ENCODE data around the gene ACOT4. TPM values are rescaled to one million over a fixed set of nuclear protein-coding genes. Genes with fewer than 3 reads are reported as not detected.
A peak's percentile ranks its signal among the peaks of the same experiment; 100 is the strongest.

ACOT4 gene
- total and polyA plus RNA-seq, 2 of the 8 experiments (the other 6 are each of a cell fraction or from before 2014, with no cell fraction given): 0.80 to 1.1 TPM

GRCh38 chr14:73613046-73613383 lies 21.3 kb downstream of the ACOT4 start:
- no peak overlapping the region for H3K56ac ChIP-seq (replicated peaks; ENCODE audit: insufficient read length, low read depth, low read length)
- no peaks in the 10 kb centered on the region for H3K79me1 ChIP-seq (ENCODE audit: low read depth, low read length)
- H4K91ac ChIP-seq (replicated peaks; ENCODE audit: insufficient read length, low read length): no peak overlapping the region
- H2AFZ ChIP-seq (ENCODE audit: low read length): no peak overlapping the region
- no peak overlapping the region for H2BK20ac ChIP-seq (ENCODE audit: low read length)
- POLR2A ChIA-PET (ENCODE audit: partially characterized antibody): interaction anchor here (0.6 to 2.4 kb wide), 15 partner anchors 11 to 477 kb away, joined by 3 to 14 read pairs (median 4); partner anchors contain the start of genes ACOT2, ACOT4, DNAL1 and PSEN1
- no peak overlapping the region for H2BK5ac ChIP-seq (ENCODE audit: low read depth, low read length)
- peak overlapping the region; percentile 39; the same call in 1 of the 2 replicates for H4K8ac ChIP-seq (ENCODE audit: extremely low read depth, insufficient read depth, low read length)
- H3K4me3 ChIP-seq (ENCODE audit: extremely low read depth in 1 of 4, insufficient read depth in 2 of 4, low read depth in 3 of 4, low read length in 4 of 4): peak overlapping the region; percentile 51 to 75 (median 70)
- H3K4me2 ChIP-seq (ENCODE audit: insufficient read depth in 1 of 2, low read depth in 2 of 2, low read length in 2 of 2): peak overlapping the region; percentile 40 to 84
- FAIRE-seq: no peak
- H4K20me1 ChIP-seq (replicated peaks in 1 of 2; ENCODE audit: control insufficient read depth in 1 of 2, insufficient read depth in 2 of 2, low read length in 2 of 2): no peaks in the 10 kb centered on the region
- no peak overlapping the region for H3K18ac ChIP-seq (ENCODE audit: extremely low read depth, low read length)
- H3K23me2 ChIP-seq (ENCODE audit: low read depth, low read length): peaks cover 5% of the 10 kb centered on the region; the same call in 1 of the 2 replicates
- H3K9me3 ChIP-seq (ENCODE audit: insufficient read depth in 2 of 2, low read depth in 1 of 2, low read length in 1 of 2): no peaks in the 10 kb centered on the region
- no peak overlapping the region for H2AK5ac ChIP-seq (ENCODE audit: low read depth, low read length)
- no peaks in the 10 kb centered on the region for H3K36me3 ChIP-seq (ENCODE audit: control insufficient read depth in 2 of 4, insufficient read depth in 4 of 4, low read length in 3 of 4)
- H2BK120ac ChIP-seq (replicated peaks; ENCODE audit: low read depth, low read length): no peak overlapping the region
- DNase-seq (ENCODE audit: low read depth in 1 of 2, low spot score in 2 of 2): no peak
- H3K79me2 ChIP-seq (ENCODE audit: control insufficient read depth in 1 of 2, insufficient read depth in 2 of 2, low read length in 2 of 2): no peaks in the 10 kb centered on the region
- 29% methylated on average over 9 of the region's 13 CpGs; no CpG with 5 or more reads in 1 of the 2 experiments for WGBS, 2 experiments (ENCODE audit: extremely low coverage in 1 of 2, insufficient coverage in 1 of 2, insufficient read length in 1 of 2, insufficient replicate concordance in 2 of 2, low coverage in 1 of 2, low lambda C conversion rate in 2 of 2, missing lambda C conversion rate in 1 of 2)
- no peak overlapping the region for H3K4ac ChIP-seq (replicated peaks; ENCODE audit: insufficient read length, low read depth, low read length)
- CTCF ChIA-PET (ENCODE audit: partially characterized antibody): interaction anchor here (0.9 to 1.7 kb wide), 7 partner anchors 13 to 145 kb away, joined by 3 to 11 read pairs (median 4); partner anchors contain the start of gene ACOT1
- TF ChIP-seq SUZ12 (IDR thresholded peaks at IDR 0.05; ENCODE audit: low read length) (peak; percentile 11; the same call in 1 of the 2 replicates), BACH1 (IDR thresholded peaks at IDR 0.05; ENCODE audit: low read length) (no peak)
- H3K14ac ChIP-seq (ENCODE audit: insufficient read length): no peak overlapping the region
- H3K9ac ChIP-seq (replicated peaks in 1 of 4; ENCODE audit: extremely low read depth in 1 of 4, low read depth in 3 of 4, low read length in 3 of 4): peak overlapping the region; percentile 3 to 82 (median 62); a peak in 6 of 7 replicates
- peaks cover 0 to 32% (median 12%) of the 10 kb centered on the region in 4 experiments; a peak in 5 of 7 replicates for H3K27me3 ChIP-seq (replicated peaks in 1 of 4; ENCODE audit: control insufficient read depth in 3 of 4, extremely low read depth in 1 of 4, insufficient read depth in 3 of 4, low read length in 3 of 4)
- no peak overlapping the region for H3K27ac ChIP-seq (ENCODE audit: low read depth, low read length)
- no peak overlapping the region for H3K23ac ChIP-seq (ENCODE audit: insufficient read length)
- H2BK15ac ChIP-seq (ENCODE audit: low read length): no peak overlapping the region; the same call in 1 of the 2 replicates
- no peak overlapping the region for H4K5ac ChIP-seq (ENCODE audit: insufficient read length, low read depth, low read length)
- peak overlapping the region; percentile 46; the same call in 1 of the 2 replicates for H2BK12ac ChIP-seq (ENCODE audit: low read depth, low read length)
- H3K4me1 ChIP-seq (replicated peaks in 1 of 4; ENCODE audit: control insufficient read depth in 3 of 4, insufficient read depth in 4 of 4, low read length in 3 of 4): peaks cover 0 to 5% (median 0%) of the 10 kb centered on the region in 4 experiments; a peak in 1 of 7 replicates

Data from H1 (cell line).